ENCODE results near the gene CACNA1A. TPM values are rescaled to one million over a fixed set of nuclear protein-coding genes. Genes with fewer than 3 reads are reported as not detected.

Gene CACNA1A
- total and polyA plus RNA-seq, 2 of the 13 experiments (the other 11 are each of a cell fraction or from before 2014, with no cell fraction given), result not detected

GRCh38 chr19:13162724-13163608, 343.3 kb downstream of the CACNA1A start (continued):
- TF ChIP-seq THRA (CRISPR knock-in tag; IDR thresholded peaks at IDR 0.05; ENCODE audit: borderline replicate concordance) (0 out of 2 replicates have a peak, but pooled peaks have one; percentile 72), ZNF253 (CRISPR knock-in tag; IDR thresholded peaks at IDR 0.05; ENCODE audit: borderline replicate concordance) (no peak), ZNF513 (CRISPR knock-in tag; conservative IDR thresholded peaks at IDR 0.05) (no peak), KAT8 (CRISPR knock-in tag; IDR thresholded peaks at IDR 0.05) (no peak; the same call in 1 of the 2 replicates), CBX2 (IDR thresholded peaks at IDR 0.05; ENCODE audit: low read depth, low read length) (no peak), CBX2 (CRISPR knock-in tag; IDR thresholded peaks at IDR 0.05; ENCODE audit: low read depth) (no peak), ZNF841 (CRISPR knock-in tag; IDR thresholded peaks at IDR 0.05; ENCODE audit: borderline replicate concordance) (no peak), SMC3 (IDR thresholded peaks at IDR 0.05; ENCODE audit: low read length) (no peak), TAF15 (IDR thresholded peaks at IDR 0.05; ENCODE audit: low read depth, low read length, poor library complexity, severe bottlenecking) (peak; percentile 30), SMAD9 (CRISPR knock-in tag; IDR thresholded peaks at IDR 0.05) (no peak), HNF4A (CRISPR knock-in tag; IDR thresholded peaks at IDR 0.05) (peak; percentile 99), ZNF788 (CRISPR knock-in tag; IDR thresholded peaks at IDR 0.05; ENCODE audit: borderline replicate concordance) (peak; percentile 93; the same call in 1 of the 2 replicates), ZNF484 (CRISPR knock-in tag; IDR thresholded peaks at IDR 0.05; ENCODE audit: borderline replicate concordance, low read depth) (no peak), KDM1A (CRISPR knock-in tag; IDR thresholded peaks at IDR 0.05) (peak; percentile 44; the same call in 1 of the 2 replicates), MIXL1 (CRISPR knock-in tag; IDR thresholded peaks at IDR 0.05) (0 out of 2 replicates have a peak, but pooled peaks have one; percentile 8)
- TF ChIP-seq, protein P1, sequence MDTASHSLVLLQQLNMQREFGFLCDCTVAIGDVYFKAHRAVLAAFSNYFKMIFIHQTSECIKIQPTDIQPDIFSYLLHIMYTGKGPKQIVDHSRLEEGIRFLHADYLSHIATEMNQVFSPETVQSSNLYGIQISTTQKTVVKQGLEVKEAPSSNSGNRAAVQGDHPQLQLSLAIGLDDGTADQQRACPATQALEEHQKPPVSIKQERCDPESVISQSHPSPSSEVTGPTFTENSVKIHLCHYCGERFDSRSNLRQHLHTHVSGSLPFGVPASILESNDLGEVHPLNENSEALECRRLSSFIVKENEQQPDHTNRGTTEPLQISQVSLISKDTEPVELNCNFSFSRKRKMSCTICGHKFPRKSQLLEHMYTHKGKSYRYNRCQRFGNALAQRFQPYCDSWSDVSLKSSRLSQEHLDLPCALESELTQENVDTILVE (CRISPR knock-in tag; IDR thresholded peaks at IDR 0.05), result peak; percentile 68; the same call in 1 of the 2 replicates
- TF ChIP-seq, protein P2, sequence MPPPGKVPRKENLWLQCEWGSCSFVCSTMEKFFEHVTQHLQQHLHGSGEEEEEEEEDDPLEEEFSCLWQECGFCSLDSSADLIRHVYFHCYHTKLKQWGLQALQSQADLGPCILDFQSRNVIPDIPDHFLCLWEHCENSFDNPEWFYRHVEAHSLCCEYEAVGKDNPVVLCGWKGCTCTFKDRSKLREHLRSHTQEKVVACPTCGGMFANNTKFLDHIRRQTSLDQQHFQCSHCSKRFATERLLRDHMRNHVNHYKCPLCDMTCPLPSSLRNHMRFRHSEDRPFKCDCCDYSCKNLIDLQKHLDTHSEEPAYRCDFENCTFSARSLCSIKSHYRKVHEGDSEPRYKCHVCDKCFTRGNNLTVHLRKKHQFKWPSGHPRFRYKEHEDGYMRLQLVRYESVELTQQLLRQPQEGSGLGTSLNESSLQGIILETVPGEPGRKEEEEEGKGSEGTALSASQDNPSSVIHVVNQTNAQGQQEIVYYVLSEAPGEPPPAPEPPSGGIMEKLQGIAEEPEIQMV (CRISPR knock-in tag; IDR thresholded peaks at IDR 0.05; ENCODE audit: low read depth), result peak; percentile 59; the same call in 1 of the 2 replicates
- TF ChIP-seq, protein P3, sequence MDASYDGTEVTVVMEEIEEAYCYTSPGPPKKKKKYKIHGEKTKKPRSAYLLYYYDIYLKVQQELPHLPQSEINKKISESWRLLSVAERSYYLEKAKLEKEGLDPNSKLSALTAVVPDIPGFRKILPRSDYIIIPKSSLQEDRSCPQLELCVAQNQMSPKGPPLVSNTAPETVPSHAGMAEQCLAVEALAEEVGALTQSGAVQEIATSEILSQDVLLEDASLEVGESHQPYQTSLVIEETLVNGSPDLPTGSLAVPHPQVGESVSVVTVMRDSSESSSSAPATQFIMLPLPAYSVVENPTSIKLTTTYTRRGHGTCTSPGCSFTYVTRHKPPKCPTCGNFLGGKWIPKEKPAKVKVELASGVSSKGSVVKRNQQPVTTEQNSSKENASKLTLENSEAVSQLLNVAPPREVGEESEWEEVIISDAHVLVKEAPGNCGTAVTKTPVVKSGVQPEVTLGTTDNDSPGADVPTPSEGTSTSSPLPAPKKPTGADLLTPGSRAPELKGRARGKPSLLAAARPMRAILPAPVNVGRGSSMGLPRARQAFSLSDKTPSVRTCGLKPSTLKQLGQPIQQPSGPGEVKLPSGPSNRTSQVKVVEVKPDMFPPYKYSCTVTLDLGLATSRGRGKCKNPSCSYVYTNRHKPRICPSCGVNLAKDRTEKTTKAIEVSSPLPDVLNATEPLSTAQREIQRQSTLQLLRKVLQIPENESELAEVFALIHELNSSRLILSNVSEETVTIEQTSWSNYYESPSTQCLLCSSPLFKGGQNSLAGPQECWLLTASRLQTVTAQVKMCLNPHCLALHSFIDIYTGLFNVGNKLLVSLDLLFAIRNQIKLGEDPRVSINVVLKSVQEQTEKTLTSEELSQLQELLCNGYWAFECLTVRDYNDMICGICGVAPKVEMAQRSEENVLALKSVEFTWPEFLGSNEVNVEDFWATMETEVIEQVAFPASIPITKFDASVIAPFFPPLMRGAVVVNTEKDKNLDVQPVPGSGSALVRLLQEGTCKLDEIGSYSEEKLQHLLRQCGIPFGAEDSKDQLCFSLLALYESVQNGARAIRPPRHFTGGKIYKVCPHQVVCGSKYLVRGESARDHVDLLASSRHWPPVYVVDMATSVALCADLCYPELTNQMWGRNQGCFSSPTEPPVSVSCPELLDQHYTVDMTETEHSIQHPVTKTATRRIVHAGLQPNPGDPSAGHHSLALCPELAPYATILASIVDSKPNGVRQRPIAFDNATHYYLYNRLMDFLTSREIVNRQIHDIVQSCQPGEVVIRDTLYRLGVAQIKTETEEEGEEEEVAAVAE (CRISPR knock-in tag; IDR thresholded peaks at IDR 0.05; ENCODE audit: borderline replicate concordance), result peak; percentile 68; the same call in 1 of the 2 replicates

Data from HepG2 (cell line).